HepG2 (cell line): ENCODE measurements around the gene CCM2L. TPM values are rescaled to one million over a fixed set of nuclear protein-coding genes. Genes with fewer than 3 reads are reported as not detected.

Experiments used
- IRF9 ChIP-seq: sonication (generic); formaldehyde crosslinking; IDR thresholded peaks from 2 replicates; pipeline ENCODE4 v1.8.0; 2022; ENCODE audit warnings: missing genetic modification reagents, mild to moderate bottlenecking, borderline replicate concordance
- MIXL1 ChIP-seq: IDR thresholded peaks from 2 replicates; pipeline ENCODE4 v1.6.1; 2016
- MTA1 ChIP-seq: sonication (generic); formaldehyde crosslinking; IDR thresholded peaks from 2 replicates; pipeline ENCODE4 v1.4.0; 2020; ENCODE audit warnings: missing genetic modification reagents, mild to moderate bottlenecking, borderline replicate concordance
- PLRG1 ChIP-seq: fragments of 450-650 bp; conservative IDR thresholded peaks from 2 replicates; pipeline ENCODE4 v1.6.1; 2016
- SALL2 ChIP-seq: sonication (generic); formaldehyde crosslinking; IDR thresholded peaks from 2 replicates; pipeline ENCODE4 v1.8.1; 2023; ENCODE audit warnings: mild to moderate bottlenecking, missing genetic modification reagents, inconsistent platforms
- TFDP2 ChIP-seq: sonication (generic); formaldehyde crosslinking; IDR thresholded peaks from 2 replicates; pipeline ENCODE4 v1.4.0; 2020; ENCODE audit warnings: missing genetic modification reagents
- TMF1 ChIP-seq: sonication (generic); formaldehyde crosslinking; IDR thresholded peaks from 2 replicates; pipeline ENCODE4 v1.8.1; 2022; ENCODE audit warnings: low read depth, missing genetic modification reagents
- ZFP91 ChIP-seq: sonication (generic); formaldehyde crosslinking; IDR thresholded peaks from 2 replicates; pipeline ENCODE4 v1.9.0; 2022; ENCODE audit warnings: missing genetic modification reagents, mild to moderate bottlenecking, borderline replicate concordance
- ZNF263 ChIP-seq: sonication (generic); formaldehyde crosslinking; IDR thresholded peaks from 2 replicates; pipeline ENCODE4 v1.4.0; 2020; ENCODE audit warnings: missing genetic modification reagents
- ZNF782 ChIP-seq: sonication (generic); formaldehyde crosslinking; IDR thresholded peaks from 2 replicates; pipeline ENCODE4 v1.4.0; 2020; ENCODE audit warnings: missing genetic modification reagents, mild to moderate bottlenecking, borderline replicate concordance
- polyA plus RNA-seq, 8 experiments: library from polyadenylated mRNA; depleted of rRNA in 3 of 8; stranded (reverse) in 7 of 8; unstranded in 1 of 8; fragments of >200 nt; fragmentation: Illumina TruSeq in 4 of 8; extraction: Trizol in 4 of 8; gene quantifications; 2 replicates each; pipeline versions ENCODE4 v1.2.1 to v1.2.3, GENCODE V29; 2011 to 2016; ENCODE audit warnings: low read depth in 4 of 8, missing spikeins in 1 of 8, mixed read lengths in 1 of 8; ENCODE audit not compliant: insufficient read depth in 1 of 8
- total RNA-seq, 5 experiments: library from RNA; depleted of rRNA; stranded (reverse); fragments of >200 nt; fragmentation: Illumina TruSeq; extraction: Trizol; gene quantifications; 2 replicates each; pipeline ENCODE4 v1.2.3, GENCODE V29; 2016; ENCODE audit warnings: low read depth in 1 of 5
- TF ChIP-seq, protein P1 (sequence below), 2 experiments: fragments of 450-650 bp in 1 of 2; sonication (generic) in 1 of 2; formaldehyde crosslinking in 1 of 2; IDR thresholded peaks; 2 replicates each; pipeline versions ENCODE4 v1.6.1 to v1.8.0; 2016 to 2022; ENCODE audit warnings: antibody characterized with exemption in 1 of 2, mild to moderate bottlenecking in 1 of 2, missing genetic modification reagents in 1 of 2
- TF ChIP-seq, protein P2 (sequence below): IDR thresholded peaks from 2 replicates; pipeline ENCODE4 v1.6.1; 2016; ENCODE audit warnings: mild to moderate bottlenecking

CCM2L gene
- total and polyA plus RNA-seq, 2 of the 13 experiments (the other 11 are each of a cell fraction or from before 2014, with no cell fraction given): 0.15 TPM; not detected in 1

GRCh38 chr20:32018269-32019155 lies 8.3 kb downstream of the CCM2L start (continued):
- TF ChIP-seq, protein P1, sequence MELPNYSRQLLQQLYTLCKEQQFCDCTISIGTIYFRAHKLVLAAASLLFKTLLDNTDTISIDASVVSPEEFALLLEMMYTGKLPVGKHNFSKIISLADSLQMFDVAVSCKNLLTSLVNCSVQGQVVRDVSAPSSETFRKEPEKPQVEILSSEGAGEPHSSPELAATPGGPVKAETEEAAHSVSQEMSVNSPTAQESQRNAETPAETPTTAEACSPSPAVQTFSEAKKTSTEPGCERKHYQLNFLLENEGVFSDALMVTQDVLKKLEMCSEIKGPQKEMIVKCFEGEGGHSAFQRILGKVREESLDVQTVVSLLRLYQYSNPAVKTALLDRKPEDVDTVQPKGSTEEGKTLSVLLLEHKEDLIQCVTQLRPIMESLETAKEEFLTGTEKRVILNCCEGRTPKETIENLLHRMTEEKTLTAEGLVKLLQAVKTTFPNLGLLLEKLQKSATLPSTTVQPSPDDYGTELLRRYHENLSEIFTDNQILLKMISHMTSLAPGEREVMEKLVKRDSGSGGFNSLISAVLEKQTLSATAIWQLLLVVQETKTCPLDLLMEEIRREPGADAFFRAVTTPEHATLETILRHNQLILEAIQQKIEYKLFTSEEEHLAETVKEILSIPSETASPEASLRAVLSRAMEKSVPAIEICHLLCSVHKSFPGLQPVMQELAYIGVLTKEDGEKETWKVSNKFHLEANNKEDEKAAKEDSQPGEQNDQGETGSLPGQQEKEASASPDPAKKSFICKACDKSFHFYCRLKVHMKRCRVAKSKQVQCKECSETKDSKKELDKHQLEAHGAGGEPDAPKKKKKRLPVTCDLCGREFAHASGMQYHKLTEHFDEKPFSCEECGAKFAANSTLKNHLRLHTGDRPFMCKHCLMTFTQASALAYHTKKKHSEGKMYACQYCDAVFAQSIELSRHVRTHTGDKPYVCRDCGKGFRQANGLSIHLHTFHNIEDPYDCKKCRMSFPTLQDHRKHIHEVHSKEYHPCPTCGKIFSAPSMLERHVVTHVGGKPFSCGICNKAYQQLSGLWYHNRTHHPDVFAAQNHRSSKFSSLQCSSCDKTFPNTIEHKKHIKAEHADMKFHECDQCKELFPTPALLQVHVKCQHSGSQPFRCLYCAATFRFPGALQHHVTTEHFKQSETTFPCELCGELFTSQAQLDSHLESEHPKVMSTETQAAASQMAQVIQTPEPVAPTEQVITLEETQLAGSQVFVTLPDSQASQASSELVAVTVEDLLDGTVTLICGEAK (IDR thresholded peaks at IDR 0.05): no peak
- TF ChIP-seq, protein P1 (CRISPR knock-in tag; IDR thresholded peaks at IDR 0.05): peak; percentile 65
- TF ChIP-seq ZNF263 (peak; percentile 37), MIXL1 (no peak), PLRG1 (no peak), SALL2 (CRISPR knock-in tag) (peak; percentile 43; the same call in 1 of the 2 replicates), TFDP2 (CRISPR knock-in tag) (peak; percentile 32; the same call in 1 of the 2 replicates), ZFP91 (CRISPR knock-in tag) (peak; percentile 15; the same call in 1 of the 2 replicates), IRF9 (CRISPR knock-in tag) (peak; percentile 31; the same call in 1 of the 2 replicates), TMF1 (peak; percentile 74; the same call in 1 of the 2 replicates), ZNF782 (CRISPR knock-in tag) (peak; percentile 88; the same call in 1 of the 2 replicates), MTA1 (CRISPR knock-in tag) (0 out of 2 replicates have a peak, but pooled peaks have one; percentile 28)
- TF ChIP-seq, protein P2, sequence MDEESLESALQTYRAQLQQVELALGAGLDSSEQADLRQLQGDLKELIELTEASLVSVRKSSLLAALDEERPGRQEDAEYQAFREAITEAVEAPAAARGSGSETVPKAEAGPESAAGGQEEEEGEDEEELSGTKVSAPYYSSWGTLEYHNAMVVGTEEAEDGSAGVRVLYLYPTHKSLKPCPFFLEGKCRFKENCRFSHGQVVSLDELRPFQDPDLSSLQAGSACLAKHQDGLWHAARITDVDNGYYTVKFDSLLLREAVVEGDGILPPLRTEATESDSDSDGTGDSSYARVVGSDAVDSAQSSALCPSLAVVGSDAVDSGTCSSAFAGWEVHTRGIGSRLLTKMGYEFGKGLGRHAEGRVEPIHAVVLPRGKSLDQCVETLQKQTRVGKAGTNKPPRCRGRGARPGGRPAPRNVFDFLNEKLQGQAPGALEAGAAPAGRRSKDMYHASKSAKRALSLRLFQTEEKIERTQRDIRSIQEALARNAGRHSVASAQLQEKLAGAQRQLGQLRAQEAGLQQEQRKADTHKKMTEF (CRISPR knock-in tag): 0 out of 2 replicates have a peak, but pooled peaks have one; percentile 34
